K562 (cell line): ENCODE data around the gene TSPAN14. TPM values are rescaled to one million over a fixed set of nuclear protein-coding genes. Genes with fewer than 3 reads are reported as not detected.

Source experiments
- ATAC-seq: fragments of 200-7000 bp; cut with Tn5 transposase; 3 replicates; pipeline ENCODE4 v1.9.1; 2020; ENCODE audit warnings: moderate library complexity
- BruUV-seq: library from RNA; stranded (reverse); fragments of 400-500 nt; replicated peaks from 2 replicates; lab custom pipeline; 2021; lab: Mats Ljungman, UMichigan
- CTCF ChIA-PET: fragments of 300-600 bp; formaldehyde crosslinking; extraction: SDS; loops from one replicate; lab custom pipeline; 2021; ENCODE audit warnings: low intra/inter-chr PET ratio; lab: Yijun Ruan, JAX
- POLR2A ChIA-PET: fragments of 300-600, 350-650 bp; sonication (Branson Sonifier 250); formaldehyde crosslinking; extraction: SDS; loops from one replicate; lab custom pipeline; 2021; ENCODE audit warnings: antibody characterized with exemption, inconsistent platforms; lab: Yijun Ruan, JAX
- DNase-seq, 4 experiments: peaks; one replicate each; pipeline versions ENCODE4 v3.0.0 to v3.0.0-alpha.2; 2011 to 2018; ENCODE audit warnings: low spot score in 3 of 4, mixed read lengths in 3 of 4; ENCODE audit errors: extremely low read depth in 1 of 4
- FAIRE-seq: peaks from 2 replicates; lab custom pipeline; 2011; peaks lifted over from hg19 to GRCh38; lab: Jason Lieb, UNC
- H2AFZ ChIP-seq: 2 replicates; pipeline ENCODE4 v1.6.0; 2011; ENCODE audit warnings: low read depth, low read length, control low read depth, inconsistent platforms
- H3K27ac ChIP-seq: fragments of 200-600 bp; 3 replicates; pipeline ENCODE4 v1.8.0; 2011; ENCODE audit warnings: low read depth, mild to moderate bottlenecking, control low read depth, inconsistent platforms, low read length, moderate library complexity, mixed read lengths; ENCODE audit errors: extremely low read depth
- H3K27me3 ChIP-seq, 2 experiments: fragments of 300-600 bp in 1 of 2; 2 replicates in 1 of 2; 3 replicates in 1 of 2; pipeline versions ENCODE4 v1.6.0 to v1.8.0; 2011; ENCODE audit warnings: inconsistent platforms in 2 of 2, low read length in 2 of 2, mild to moderate bottlenecking in 1 of 2, mixed read lengths in 1 of 2, moderate library complexity in 1 of 2; ENCODE audit not compliant: control insufficient read depth in 2 of 2, insufficient read depth in 2 of 2
- H3K36me3 ChIP-seq: fragments of 300-600 bp; 3 replicates; pipeline ENCODE4 v1.8.0; 2011; ENCODE audit warnings: mild to moderate bottlenecking, low read length, inconsistent platforms; ENCODE audit not compliant: control insufficient read depth, insufficient read depth
- H3K4me1 ChIP-seq, 2 experiments: fragments of 200-600 bp in 1 of 2; replicated peaks in 1 of 2; 2 replicates in 1 of 2; 3 replicates in 1 of 2; pipeline versions ENCODE4 v1.5.1 to v1.8.0; 2011; ENCODE audit warnings: inconsistent platforms in 2 of 2, low read length in 2 of 2, mild to moderate bottlenecking in 1 of 2, mixed read lengths in 1 of 2, moderate library complexity in 1 of 2; ENCODE audit not compliant: control insufficient read depth in 2 of 2, insufficient read depth in 2 of 2
- H3K4me2 ChIP-seq: 2 replicates; pipeline ENCODE4 v1.6.1; 2011; ENCODE audit warnings: low read length, control low read depth, inconsistent platforms, mixed read lengths; ENCODE audit not compliant: insufficient read depth
- H3K4me3 ChIP-seq: fragments of 200-600 bp; sonication (generic), shearing (Covaris generic); 2 replicates; pipeline ENCODE4 v1.5.1; 2016; ENCODE audit warnings: control low read depth, inconsistent platforms
- H3K79me2 ChIP-seq: fragments of 200-600 bp; 3 replicates; pipeline ENCODE4 v1.8.0; 2011; ENCODE audit warnings: low read length, inconsistent platforms; ENCODE audit not compliant: control insufficient read depth, insufficient read depth
- H3K9ac ChIP-seq, 2 experiments: 2 replicates each; pipeline versions ENCODE4 v1.6.0 to v1.6.1; 2011; ENCODE audit warnings: low read depth in 2 of 2, low read length in 2 of 2, control low read depth in 1 of 2, inconsistent platforms in 1 of 2, mild to moderate bottlenecking in 1 of 2, mixed read lengths in 1 of 2; ENCODE audit not compliant: insufficient read depth in 1 of 2
- H3K9me1 ChIP-seq: one replicate; pipeline ENCODE4 v1.6.0; 2011; ENCODE audit warnings: inconsistent platforms, mild to moderate bottlenecking, low read length, moderate library complexity; ENCODE audit not compliant: control insufficient read depth, insufficient read depth
- H3K9me3 ChIP-seq: replicated peaks from 2 replicates; pipeline ENCODE4 v1.5.1; 2011; ENCODE audit warnings: low read depth, low read length, inconsistent platforms; ENCODE audit not compliant: control insufficient read depth, insufficient read depth
- H4K20me1 ChIP-seq: replicated peaks from 2 replicates; pipeline ENCODE4 v1.6.1; 2011; ENCODE audit warnings: low read length, inconsistent platforms, mixed read lengths; ENCODE audit not compliant: control insufficient read depth, insufficient read depth
- ERF ChIP-seq: fragments of 450-650 bp; formaldehyde crosslinking; IDR thresholded peaks from 2 replicates; pipeline ENCODE4 v1.4.0; 2020; ENCODE audit warnings: mild to moderate bottlenecking, mixed read lengths
- FOXA1 ChIP-seq: fragments of 450-650 bp; IDR thresholded peaks from 2 replicates; pipeline ENCODE4 v1.6.1; 2016; ENCODE audit warnings: mild to moderate bottlenecking, borderline replicate concordance
- HNRNPUL1 ChIP-seq: fragments of 200-400 bp; formaldehyde crosslinking; IDR thresholded peaks from 2 replicates; pipeline ENCODE4 v1.6.1; 2017; ENCODE audit warnings: low read length
- NONO ChIP-seq, 2 experiments: fragments of 200-400 bp in 1 of 2; fragments of 450-650 bp in 1 of 2; formaldehyde crosslinking in 1 of 2; IDR thresholded peaks; 2 replicates each; pipeline ENCODE4 v1.6.1; 2017; ENCODE audit warnings: low read depth in 2 of 2, mild to moderate bottlenecking in 2 of 2, moderate library complexity in 2 of 2, low read length in 1 of 2
- SPI1 ChIP-seq: IDR thresholded peaks from 2 replicates; pipeline ENCODE4 v1.6.1; 2011; ENCODE audit warnings: low read depth, low read length, control low read depth, borderline replicate concordance
- ZNF232 ChIP-seq: sonication (generic); formaldehyde crosslinking; IDR thresholded peaks from 2 replicates; pipeline ENCODE4 v1.8.0; 2022; ENCODE audit warnings: mild to moderate bottlenecking, missing genetic modification reagents
- ZNF586 ChIP-seq: fragments of 450-650 bp; formaldehyde crosslinking; conservative IDR thresholded peaks from 2 replicates; pipeline ENCODE4 v1.4.0; 2020; ENCODE audit warnings: mild to moderate bottlenecking, moderate library complexity
- WGBS: fragments of 100-300 bp; shearing (Covaris generic); methylation state at CpG from one replicate; pipeline ENCODE4 v1.1.6; 2016; ENCODE audit warnings: low coverage, mixed read lengths; ENCODE audit not compliant: insufficient coverage; ENCODE audit errors: missing lambda C conversion rate; 5-methylcytosine and 5-hydroxymethylcytosine counted together
- in situ Hi-C: fragments of 300-500 bp; cut with MboI; formaldehyde crosslinking; loops from 4 replicates; pipeline ENCODE4 v1.15.0; 2018; ENCODE audit warnings: inconsistent platforms, mixed read lengths
- intact Hi-C: fragments of 100-400 bp; cut with micrococcal nuclease; formaldehyde crosslinking; loops from 2 replicates; pipeline ENCODE4 v1.14.2; 2022
- polyA plus RNA-seq, 8 experiments: library from polyadenylated mRNA; depleted of rRNA in 4 of 8; stranded (reverse) in 5 of 8; unstranded in 3 of 8; fragments of >200 nt; fragmentation: Nextera tagmentation in 2 of 8; fragmentation: Illumina TruSeq in 1 of 8; extraction: Ambion mirVana in 2 of 8; extraction: Trizol in 1 of 8; gene quantifications; 2 replicates each; pipeline versions ENCODE4 v1.2.1 to v1.2.3, GENCODE V29; 2011 to 2014; ENCODE audit warnings: inconsistent platforms in 1 of 8, missing spikeins in 1 of 8
- total RNA-seq, 7 experiments: library from RNA; depleted of rRNA in 6 of 7; stranded (reverse); fragments of >200 nt in 6 of 7; fragmentation: Illumina TruSeq in 2 of 7; extraction: Trizol in 2 of 7; gene quantifications; 2 replicates each; pipeline versions ENCODE4 v1.2.1 to v1.2.3, GENCODE V29; 2011 to 2021; ENCODE audit warnings: low replicate concordance in 1 of 7
- TF ChIP-seq, protein P1 (sequence below): fragments of 250-450 bp; sonication (Bioruptor Pico); IDR thresholded peaks from 2 replicates; pipeline ENCODE4 v1.8.0; 2021; ENCODE audit warnings: mild to moderate bottlenecking, moderate library complexity

TSPAN14 gene
- total and polyA plus RNA-seq, 9 of the 15 experiments (the other 6 are each of a cell fraction or from before 2014, with no cell fraction given), result 5.8 to 92.9 (median 23.3) TPM

DNA sequence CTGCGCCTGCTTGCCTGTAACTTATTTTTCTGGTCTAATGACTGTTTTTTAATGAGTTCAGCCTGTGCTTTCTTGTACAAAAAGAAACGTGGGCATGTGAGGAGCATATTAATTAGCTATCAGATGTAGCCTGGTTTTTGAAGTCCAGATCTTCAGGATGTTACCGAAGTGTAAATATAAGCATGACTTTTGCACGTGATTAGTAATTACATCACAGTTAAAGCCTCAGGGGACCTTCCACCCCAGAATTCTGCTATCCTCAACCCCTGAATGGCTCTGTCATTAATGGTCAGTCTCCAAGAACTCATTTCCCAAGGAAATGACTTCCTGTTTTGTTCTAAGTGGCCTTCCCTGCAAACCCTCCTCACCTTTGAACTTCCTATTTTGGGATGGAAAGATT lies 47.9 kb upstream of the TSPAN14 start:
- Histone ChIP-seq H4K20me1 (no peaks in the 10 kb centered on the region), H3K4me1 (peaks cover 4 to 10% of the 10 kb centered on the region in 2 experiments; a peak in 4 of 5 replicates), H3K79me2 (no peaks in the 10 kb centered on the region), H3K9me3 (0 out of 2 replicates have a peak, but pooled peaks cover 2% of the 10 kb centered on the region), H3K36me3 (no peaks in the 10 kb centered on the region), H3K27me3 (peaks cover 15 to 31% of the 10 kb centered on the region in 2 experiments), H3K27ac (no peak overlapping the region), H2AFZ (no peak overlapping the region), H3K4me3 (no peak overlapping the region), H3K9me1 (no peaks in the 10 kb centered on the region), H3K4me2 (no peak overlapping the region), H3K9ac (no peak overlapping the region)
- in situ Hi-C loops, result no loop called here
- FAIRE-seq, result no peak
- CTCF ChIA-PET, result no interaction called here
- WGBS, result 0% methylated on average over 4 of the region's 4 CpGs
- POLR2A ChIA-PET, result interaction anchor here (0.8 to 1.2 kb wide), 4 partner anchors 8 to 222 kb away, joined by 3 read pairs; no protein-coding TSS in a partner anchor
- TF ChIP-seq ZNF586 (CRISPR knock-in tag) (no peak), HNRNPUL1 (no peak), SPI1 (peak; percentile 29; the same call in 1 of the 2 replicates), ZNF232 (CRISPR knock-in tag) (no peak), FOXA1 (no peak)
- ATAC-seq, result no peak
- DNase-seq, result no peak
- no TSS peak for BruUV-seq
- intact Hi-C loops, result no loop called here

GRCh38 chr10:80407812-80408241 lies 46.3 kb upstream of the TSPAN14 start:
- CTCF ChIA-PET, result no interaction called here
- FAIRE-seq, result no peak

More at GRCh38 chr10:80407812-80408241, 46.3 kb upstream of the TSPAN14 start:
- H3K4me2 ChIP-seq, result no peak overlapping the region
- peaks cover 6 to 10% of the 10 kb centered on the region in 2 experiments; a peak in 4 of 5 replicates for H3K4me1 ChIP-seq
- H3K27ac ChIP-seq, result no peak overlapping the region
- TF ChIP-seq ERF (CRISPR knock-in tag) (no peak), NONO (IDR thresholded peaks at IDR 0.05; ENCODE audit: low read depth in 2 of 2, low read length in 1 of 2) (no peak), ZNF586 (CRISPR knock-in tag) (no peak)
- TF ChIP-seq, protein P1, sequence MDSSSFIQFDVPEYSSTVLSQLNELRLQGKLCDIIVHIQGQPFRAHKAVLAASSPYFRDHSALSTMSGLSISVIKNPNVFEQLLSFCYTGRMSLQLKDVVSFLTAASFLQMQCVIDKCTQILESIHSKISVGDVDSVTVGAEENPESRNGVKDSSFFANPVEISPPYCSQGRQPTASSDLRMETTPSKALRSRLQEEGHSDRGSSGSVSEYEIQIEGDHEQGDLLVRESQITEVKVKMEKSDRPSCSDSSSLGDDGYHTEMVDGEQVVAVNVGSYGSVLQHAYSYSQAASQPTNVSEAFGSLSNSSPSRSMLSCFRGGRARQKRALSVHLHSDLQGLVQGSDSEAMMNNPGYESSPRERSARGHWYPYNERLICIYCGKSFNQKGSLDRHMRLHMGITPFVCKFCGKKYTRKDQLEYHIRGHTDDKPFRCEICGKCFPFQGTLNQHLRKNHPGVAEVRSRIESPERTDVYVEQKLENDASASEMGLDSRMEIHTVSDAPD (CRISPR knock-in tag), result no peak
- TF ChIP-seq, all 486 proteins: peak for 0
- intact Hi-C loops, result no loop called here
- H3K4me3 ChIP-seq, result no peak overlapping the region
- in situ Hi-C loops, result no loop called here
- H3K9ac ChIP-seq, result no peak overlapping the region
- H2AFZ ChIP-seq, result no peak overlapping the region
- POLR2A ChIA-PET, result interaction anchor here (0.5 to 1.5 kb wide), 5 partner anchors 12 to 1075 kb away, joined by 3 read pairs; no protein-coding TSS in a partner anchor
- ATAC-seq (no peak), DNase-seq (no peak)
- H3K9me1 ChIP-seq, result no peaks in the 10 kb centered on the region
- H3K79me2 ChIP-seq, result no peaks in the 10 kb centered on the region
- 0 out of 2 replicates have a peak, but pooled peaks cover 2% of the 10 kb centered on the region for H3K9me3 ChIP-seq
- H3K27me3 ChIP-seq, result peaks cover 15 to 31% of the 10 kb centered on the region in 2 experiments
- no peaks in the 10 kb centered on the region for H4K20me1 ChIP-seq
- 49% methylated on average over 15 of the region's 16 CpGs for WGBS
- H3K36me3 ChIP-seq, result no peaks in the 10 kb centered on the region
- no TSS peak for BruUV-seq
